RKO (cell line): ENCODE data around the gene POLR3C.

Experiments
- DNase-seq: peaks from one replicate; pipeline ENCODE4 v3.0.0-alpha.2; 2016; ENCODE audit warnings: low spot score

POLR3C gene

GRCh38 chr1:145871994-145872924 is 48.3 kb downstream of the POLR3C start:
- no peak for DNase-seq

- DNase-seq: no peak
Observed at GRCh38 chr1:145874646-145875045, 50.6 kb downstream of the POLR3C start.

GRCh38 chr1:145877923-145878486 is 54.0 kb downstream of the POLR3C start:
- DNase-seq: no peak

DNA sequence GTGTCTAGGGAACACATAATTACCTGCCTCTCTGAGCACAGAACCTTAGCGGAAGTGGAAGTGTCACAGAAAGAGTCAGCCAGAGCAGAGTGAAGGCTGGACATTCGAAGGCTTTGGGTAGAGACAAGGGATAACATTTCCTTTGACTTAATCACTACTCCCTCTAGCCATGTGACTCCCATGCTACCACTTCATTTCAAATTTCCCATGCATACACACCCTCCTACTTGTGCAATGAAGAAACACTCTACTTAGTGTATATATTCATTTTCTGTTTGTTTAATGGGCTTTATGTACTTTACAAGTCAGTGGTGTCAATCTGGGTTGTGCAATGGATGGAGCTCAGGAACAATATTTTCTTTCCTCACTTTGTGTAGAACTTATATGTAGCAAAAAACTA is 54.7 kb downstream of the POLR3C start:
- DNase-seq: no peak

- no peak for DNase-seq
Observed at GRCh38 chr1:145879775-145880174, 55.8 kb downstream of the POLR3C start.

DNA sequence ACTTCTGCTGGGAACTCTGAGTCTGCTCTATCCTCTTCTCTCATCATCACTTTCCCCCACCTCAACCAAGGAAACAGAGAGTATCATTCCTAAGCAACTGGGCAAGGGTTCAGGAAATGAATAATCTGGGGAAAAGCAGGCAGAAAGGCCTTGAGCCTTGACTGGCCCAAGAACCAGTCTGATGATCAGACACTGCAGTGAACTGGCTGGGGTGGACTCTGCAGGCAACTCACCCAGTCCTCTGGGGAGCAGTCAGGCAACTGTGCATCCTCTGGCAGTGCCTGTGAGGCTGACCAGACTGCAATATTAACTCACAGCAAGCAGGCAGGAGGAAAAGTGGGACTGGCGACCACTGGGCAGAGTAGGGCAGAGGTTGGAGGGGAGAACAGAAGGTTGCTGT is 60.7 kb downstream of the POLR3C start:
- DNase-seq: no peak

GRCh38 chr1:145885738-145886287 is 61.8 kb downstream of the POLR3C start, which contains the start of gene ANKRD35:
TSS of gene ANKRD35 (minus strand) at chr1:145885866. CDS start at chr1:145885758, 108 bp downstream.
- DNase-seq: peak; percentile 79

DNA sequence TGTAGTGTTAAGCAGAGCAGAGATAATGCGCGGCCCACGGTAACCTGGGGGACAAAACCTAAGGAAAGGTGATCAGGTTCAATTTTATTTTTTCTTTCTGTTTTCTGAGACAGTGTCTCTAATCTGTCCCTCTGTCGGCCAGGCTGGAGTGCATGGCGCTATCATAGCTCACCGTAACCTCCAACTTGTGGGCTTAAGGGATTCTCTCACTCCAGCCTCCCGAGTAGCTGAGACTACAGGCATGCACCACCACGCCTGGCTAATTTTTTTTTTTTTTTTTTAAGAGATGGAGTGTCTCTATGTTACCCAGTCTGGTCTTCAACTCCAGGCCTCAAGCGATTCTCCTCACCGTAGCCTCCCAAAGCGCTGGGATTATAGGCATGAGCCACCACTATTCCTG is 62.4 kb downstream of the POLR3C start:
- DNase-seq: no peak

- DNase-seq: no peak
Observed at GRCh38 chr1:145886816-145887215, 62.8 kb downstream of the POLR3C start.

DNA sequence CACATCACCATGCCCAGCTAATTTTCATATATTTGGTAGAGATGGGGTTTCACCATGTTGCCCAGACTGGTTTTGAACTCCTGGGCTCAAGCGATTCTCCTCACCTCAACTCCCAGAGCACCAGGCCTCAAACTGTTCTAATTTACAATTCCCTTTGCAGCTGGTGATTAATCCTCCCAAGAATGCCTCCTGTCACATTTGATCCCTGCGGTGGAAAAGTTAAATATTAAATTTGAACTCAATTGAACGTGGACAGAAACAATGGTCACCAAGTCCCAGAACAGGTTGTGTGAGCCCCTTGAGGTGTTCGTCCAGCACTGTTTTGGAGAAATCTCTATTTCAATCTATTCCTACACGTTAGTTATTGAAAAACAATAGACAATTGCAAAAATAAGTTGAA is 63.6 kb downstream of the POLR3C start:
- no peak for DNase-seq

GRCh38 chr1:145889722-145890121 is 65.7 kb downstream of the POLR3C start:
- DNase-seq: no peak

- no peak for DNase-seq
Observed at GRCh38 chr1:145891143-145891542, 67.1 kb downstream of the POLR3C start.

- DNase-seq: peak; percentile 98
Observed at GRCh38 chr1:145891587-145892485, 67.8 kb downstream of the POLR3C start.

- no peak for DNase-seq
Observed at GRCh38 chr1:145892486-145893087, 68.6 kb downstream of the POLR3C start.

- no peak for DNase-seq
Observed at GRCh38 chr1:145893306-145894055, 69.5 kb downstream of the POLR3C start.
